GM18867 (cell line): Measurements from ENCODE around the gene ATP13A3.

Experiments used
- ATAC-seq: cut with Tn5 transposase; IDR thresholded peaks from one replicate; pipeline ENCODE4 v1.9.1; 2021; ENCODE audit warnings: mild to moderate bottlenecking, moderate library complexity; ENCODE audit not compliant: unreplicated experiment

Gene ATP13A3

DNA sequence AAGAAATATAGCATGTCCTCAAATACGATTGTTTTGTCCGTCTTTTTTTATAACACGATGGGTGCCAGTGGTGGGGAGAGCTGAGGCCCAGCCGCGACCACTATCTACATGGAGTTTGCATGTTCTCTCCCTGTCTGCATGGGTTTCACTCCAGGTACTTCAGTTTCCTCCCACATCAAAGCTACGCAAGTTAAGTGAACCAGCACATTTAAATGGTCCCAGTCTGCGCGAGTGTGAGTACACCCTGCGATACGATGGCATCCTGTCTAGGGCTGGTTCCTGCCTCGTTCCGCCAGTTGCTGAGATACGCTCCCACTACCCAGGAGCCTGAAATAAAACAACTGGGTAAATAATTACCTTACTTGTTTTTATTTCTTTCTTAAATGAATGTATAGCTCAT is 40.6 kb downstream of the ATP13A3 start:
- ATAC-seq: no peak

DNA sequence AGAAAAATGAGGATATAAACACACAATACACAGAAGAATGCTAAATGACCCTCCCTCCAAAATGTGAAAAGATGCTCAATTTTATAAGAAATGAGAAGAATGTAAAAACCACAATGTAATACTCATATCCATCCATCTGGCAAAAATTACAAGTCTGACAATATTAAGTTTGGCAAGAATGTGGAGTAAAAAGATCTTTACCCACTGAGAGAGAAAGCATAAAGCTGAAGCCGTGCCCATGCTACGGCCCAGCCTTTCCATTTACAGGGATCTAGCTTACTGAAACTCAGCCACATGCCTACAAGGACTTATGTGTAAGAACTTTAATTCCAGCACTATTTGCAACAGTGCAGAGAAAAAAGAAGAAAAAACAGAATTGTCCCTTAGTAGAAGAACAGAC is 42.9 kb downstream of the ATP13A3 start:
- no peak for ATAC-seq

DNA sequence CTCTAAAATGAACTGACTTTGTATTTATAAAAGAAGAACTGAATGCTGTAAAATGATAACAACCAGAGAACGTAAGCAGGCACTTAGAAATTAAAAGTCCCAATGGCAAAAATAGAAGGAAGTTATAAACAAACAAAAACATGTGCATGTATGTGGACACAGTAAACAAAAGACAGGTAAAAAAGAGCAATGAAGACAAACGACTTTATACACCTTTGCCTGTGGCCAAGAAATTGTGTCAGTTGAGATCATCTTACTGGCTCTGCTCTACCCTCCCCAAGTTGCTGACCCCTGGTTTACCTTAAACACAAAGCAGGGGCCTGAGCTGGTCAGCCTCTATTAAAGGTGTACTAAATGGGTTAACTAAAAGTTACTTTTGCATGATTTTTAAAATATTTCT is 46.0 kb downstream of the ATP13A3 start:
- no peak for ATAC-seq

DNA sequence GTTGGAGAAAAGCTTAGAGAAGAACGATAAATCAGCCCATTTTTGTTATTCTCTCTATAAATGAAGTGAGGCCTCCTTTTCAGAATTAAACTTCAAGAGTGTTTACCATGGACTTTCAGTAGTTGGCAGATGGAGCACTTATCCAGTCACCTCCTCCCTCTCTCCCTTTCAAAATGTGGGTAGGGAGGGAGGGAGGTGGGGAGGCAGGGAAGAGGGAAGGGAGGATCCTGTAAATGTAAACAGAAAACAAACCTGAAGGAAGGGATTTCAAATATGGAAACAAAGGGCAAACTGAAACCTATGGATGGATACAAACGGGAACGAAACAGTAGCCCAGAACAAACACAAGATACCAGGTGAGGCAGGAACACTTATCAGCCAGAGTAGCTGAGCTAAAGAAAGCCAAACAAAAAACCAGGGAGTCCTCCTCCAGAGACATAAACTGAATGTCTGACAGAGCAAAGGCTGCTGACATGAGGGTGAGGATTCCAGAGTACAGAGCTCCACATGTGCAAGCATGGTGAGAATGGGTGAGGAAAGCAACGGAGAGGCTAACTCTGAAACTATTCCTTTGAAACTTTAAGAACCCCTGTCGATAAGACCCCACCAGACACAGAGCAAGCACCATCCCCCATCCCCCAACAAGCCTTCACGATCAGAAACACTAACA is 46.8 kb downstream of the ATP13A3 start:
- ATAC-seq: no peak

DNA sequence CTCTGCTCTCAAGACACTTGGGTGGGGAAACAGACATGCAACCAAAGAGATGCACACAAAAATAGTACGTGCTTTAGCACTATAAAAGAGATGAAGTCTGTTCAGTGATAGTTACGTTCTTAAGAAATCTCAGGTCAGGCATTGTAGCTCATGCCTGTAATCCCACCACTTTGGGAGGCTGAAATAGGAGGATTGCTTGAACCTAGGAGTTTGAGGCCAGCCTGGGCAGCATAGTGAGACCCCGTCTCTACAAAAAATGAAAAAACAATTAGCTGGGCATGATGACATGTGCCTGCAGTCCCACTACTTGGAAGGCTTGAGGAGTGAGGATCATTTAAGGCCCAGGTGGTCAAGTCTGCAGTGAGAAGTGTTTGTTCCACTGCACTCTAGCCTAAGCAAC is 52.3 kb downstream of the ATP13A3 start:
- ATAC-seq: no peak

DNA sequence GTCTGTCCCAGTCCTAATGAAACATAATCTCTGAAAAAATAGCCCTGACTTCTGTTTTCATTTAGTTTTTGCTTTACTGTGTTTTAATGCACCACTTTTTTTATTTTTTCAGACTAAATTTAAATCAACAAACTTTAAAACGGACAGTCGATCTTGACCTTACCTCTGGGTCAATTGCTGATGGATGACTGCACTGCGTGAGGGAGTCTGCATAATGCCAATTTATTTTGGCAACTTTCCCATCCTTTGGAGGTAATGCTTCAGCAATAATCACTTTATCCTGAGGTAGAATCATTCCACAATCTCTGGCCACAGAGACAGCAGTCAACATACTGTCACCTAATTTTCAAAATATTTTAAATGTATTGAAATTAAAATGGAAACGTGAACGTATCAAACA is 55.2 kb downstream of the ATP13A3 start:
- no peak for ATAC-seq

DNA sequence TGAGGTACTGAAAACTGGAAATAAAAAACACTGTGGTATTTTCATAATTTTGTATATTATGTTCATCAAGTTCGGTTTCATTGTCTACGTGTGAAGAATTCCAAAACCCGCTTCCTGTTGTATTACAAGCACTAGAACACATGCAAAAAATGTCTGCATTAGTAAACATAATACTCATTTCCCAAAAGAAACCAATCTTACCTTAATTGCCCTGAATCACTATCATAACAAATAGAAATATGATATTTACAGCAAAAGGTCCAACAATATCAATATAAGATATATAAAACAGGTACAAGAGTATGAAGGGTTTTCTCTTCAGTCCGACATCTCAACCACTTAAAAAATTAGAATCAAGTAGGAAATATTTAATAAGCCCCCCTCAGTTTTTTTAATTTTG is 61.4 kb downstream of the ATP13A3 start:
- ATAC-seq: no peak

DNA sequence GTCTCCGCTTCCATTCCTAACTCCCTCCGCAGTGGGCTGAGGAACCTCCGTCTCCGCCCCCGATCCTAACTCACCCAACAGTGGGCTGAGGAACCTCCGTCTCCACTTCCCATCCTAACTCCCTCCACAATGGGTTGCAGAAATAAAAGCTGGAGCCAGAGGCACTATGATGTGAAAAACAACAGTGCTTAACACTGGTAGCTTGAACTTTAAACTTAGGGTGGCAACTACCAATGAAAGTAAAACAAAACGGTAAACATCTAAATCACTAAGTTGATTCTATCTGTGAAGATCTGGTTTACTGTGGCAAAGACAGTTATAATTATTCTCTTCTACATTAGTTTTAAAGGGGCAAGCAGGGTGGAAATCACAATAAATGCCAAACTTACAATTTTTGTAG is 61.8 kb downstream of the ATP13A3 start:
- ATAC-seq: no peak

DNA sequence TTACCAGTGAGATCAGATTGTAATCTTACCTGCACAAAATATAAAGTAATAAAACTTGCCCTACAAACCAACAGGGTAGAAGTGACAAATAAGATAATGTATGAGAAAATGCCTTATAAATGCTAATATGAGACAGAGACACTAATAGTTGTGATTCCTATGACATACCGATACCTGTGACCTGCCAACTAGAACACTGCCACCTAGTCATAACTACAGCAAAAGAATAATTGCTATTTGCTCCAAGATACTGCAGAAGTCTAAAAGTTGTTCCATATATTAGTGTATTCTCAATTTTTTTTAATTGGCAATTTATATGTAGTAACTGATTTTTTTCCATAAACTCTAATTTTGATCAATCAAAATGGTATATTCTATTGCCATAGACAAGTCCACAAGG is 62.4 kb downstream of the ATP13A3 start:
- no peak for ATAC-seq

DNA sequence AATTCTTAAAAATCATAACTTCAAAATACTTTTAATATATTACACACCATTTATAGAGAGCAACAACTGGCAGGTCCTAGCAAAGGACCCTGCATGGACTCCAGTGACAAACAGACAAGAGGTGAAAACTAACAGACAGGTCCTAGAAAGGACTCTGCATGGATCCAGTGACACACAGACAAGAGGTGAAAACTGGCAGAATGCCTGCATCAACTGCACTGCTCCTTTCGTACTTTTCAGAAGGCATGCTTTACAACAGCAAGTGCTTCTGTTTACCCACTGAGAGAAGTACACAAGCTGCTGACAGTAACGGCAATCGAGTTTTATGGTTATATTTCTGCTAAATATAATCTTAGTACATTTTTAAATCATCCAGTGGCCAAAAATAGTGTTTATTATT is 63.5 kb downstream of the ATP13A3 start:
- no peak for ATAC-seq

DNA sequence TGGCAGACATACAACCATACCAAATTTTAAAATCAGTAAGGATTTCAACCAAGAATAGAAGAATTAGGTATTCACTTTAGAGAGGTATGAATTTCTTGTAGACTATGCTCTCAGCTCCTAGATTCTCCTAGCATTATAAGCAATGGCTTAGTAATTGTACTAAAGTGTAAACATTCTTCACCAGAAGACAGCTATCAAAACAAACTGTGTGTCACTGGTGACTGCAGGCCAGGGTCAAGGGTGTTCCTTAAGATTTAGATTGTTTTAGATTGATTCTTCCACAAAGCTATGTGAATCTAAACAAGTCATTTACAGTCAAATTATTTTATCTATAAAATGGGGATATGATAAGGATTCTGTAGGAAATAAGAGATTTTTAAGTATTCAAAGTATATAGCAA is 64.6 kb downstream of the ATP13A3 start:
- ATAC-seq: no peak

DNA sequence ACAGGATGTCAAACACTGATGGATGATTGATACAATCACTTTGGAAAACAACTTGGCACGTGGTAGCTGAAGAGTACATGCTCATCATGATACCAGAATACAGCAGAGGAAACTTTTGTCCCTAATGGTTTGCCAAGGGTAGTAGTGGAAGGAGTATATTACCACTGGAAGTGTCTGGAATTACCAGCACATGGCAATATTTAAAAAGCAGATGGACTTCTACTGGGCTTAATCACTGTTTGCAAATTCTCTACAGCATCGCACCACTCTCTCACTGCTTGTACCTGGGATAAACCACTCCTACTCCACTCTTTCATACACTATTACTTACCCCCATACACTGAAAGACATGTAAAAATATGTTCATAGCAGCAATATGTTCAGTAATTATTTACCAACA is 68.1 kb downstream of the ATP13A3 start:
- ATAC-seq: no peak

DNA sequence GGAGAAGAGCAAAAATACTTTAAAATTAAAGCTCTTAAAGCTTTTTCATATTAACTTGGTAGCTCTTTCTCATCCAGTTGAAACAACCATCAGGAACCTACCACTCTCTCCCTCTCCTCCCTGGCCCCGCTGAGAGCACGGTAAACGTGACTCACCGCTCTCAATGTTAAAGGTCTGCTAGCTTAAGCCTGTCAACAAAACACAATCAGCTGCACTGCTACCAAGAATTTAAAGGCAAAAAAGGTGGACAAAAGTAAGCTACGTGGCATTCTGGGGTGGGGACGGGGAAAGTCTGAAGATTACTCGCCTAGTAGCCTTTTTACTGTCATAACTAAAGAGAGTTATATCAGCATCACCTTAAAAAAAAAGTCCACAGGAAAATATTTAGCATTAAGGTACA is 79.4 kb downstream of the ATP13A3 start:
- no peak for ATAC-seq

DNA sequence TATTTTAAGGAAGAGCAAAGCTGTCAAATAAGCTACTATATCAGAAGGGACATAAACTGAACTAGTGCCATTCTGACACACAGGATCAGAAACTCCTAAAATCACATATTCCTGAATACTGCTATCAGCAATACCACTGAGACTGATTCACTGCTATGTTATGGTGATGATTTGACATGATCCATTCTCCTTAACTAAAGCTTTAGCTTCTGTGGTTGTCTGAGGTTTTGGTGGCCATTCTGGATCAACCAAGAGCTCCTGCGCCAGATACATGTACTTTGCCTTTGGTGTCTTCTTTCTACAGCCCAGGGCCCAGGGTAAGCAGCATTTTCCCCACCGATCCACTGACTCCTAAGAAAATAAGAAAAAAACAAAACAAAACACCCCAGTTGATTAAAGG is 81.0 kb downstream of the ATP13A3 start:
- ATAC-seq: no peak

DNA sequence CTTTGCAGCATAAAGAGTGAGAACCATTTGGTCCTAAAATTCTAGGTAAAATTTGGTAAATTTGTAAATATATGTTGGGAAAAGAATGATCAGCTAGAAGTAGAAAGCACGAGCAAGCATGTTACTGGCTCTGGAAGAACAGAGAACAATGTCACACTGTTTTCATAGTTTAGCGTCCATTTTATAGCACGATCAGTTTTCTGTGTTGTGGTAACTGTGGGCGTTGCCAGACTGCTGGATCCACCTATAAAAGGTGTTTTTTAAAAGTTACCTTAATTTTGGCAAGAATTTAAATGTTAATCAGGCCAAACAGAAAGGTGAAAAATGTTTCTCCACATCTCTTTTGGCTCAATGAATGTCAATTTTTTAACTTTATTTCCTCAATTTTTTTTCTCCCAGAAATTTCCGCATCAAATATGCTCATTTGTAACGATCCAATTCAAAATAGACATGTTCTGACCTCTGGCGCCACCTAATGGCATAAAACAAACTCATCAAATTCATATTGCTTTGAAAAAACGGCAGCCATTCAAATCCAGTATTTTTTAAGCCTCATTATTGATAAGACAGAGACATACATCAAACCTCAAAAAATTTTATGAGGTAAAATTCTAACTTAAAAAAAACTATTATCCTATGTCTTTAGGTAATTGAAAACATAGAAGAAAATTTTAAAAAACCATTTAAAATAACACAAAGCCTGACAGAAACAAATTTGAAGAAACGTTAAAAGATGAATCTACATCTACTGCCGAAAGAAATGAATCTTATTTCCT is 82.2 kb downstream of the ATP13A3 start:
- ATAC-seq: no peak

DNA sequence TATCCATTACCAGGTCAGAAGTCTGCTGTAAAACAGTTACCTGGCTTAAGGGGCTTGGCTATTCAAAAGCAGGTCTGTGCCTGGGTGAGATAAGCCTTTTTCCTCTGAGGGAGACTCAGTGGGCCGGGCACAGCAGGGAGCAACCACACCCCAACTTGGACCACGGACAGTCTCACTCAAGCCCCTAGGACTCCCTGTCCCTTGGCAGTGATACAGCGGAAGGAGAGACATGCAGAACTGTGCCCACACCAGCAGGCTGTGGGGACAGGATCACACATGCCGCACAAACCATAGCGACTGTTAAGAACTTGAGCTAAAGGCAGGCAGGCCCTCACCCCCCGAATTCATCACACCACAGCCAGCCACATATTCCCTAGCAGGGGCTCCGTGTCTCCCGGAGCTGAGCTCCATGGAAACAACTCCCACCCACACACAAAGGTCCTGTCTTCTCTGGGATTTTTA is 84.9 kb downstream of the ATP13A3 start:
- no peak for ATAC-seq

DNA sequence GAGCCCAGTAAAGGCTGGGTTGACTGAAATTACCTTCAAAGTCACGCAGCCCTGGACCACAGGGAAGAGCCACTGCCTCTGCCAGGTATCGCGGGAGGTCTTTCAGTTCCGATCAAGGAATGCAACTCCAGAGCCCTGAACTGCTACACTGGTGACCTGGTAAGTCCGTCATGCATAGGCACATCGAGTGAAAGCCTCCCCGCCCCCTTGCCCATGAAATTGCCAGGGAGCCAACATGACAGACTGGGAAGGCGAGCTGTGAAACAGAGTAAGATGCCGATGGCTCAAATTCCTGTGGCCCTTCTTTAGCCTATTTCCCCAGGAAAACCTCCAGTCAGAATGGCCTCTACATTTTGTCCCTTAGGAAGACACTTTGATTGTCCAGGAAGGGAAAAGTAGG is 85.5 kb downstream of the ATP13A3 start:
- ATAC-seq: no peak

DNA sequence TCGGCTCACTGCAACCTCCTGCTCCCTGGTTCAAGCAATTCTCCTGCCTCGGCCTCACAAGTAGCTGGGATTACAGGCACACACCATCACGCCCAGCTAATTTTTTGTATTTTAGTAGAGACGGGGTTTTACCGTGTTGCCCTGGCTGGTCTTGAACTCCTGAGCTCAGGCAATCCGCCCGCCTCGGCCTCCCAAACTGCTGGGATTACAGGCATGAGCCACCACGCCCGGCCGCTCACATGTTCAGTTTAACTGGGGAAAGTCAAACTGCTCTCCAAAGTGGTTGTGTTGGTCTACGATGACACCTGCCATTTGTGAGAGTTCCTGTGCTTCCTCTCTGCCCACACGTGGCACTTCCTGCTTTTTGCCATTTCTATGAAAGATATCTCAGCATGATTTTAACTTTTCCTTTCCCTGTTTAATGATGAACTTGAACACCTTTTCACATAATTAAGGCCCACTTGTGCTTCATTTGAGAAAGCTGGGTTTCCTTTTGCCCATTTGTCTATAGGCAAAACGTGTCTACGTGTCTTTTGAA is 86.9 kb downstream of the ATP13A3 start:
- ATAC-seq: no peak

DNA sequence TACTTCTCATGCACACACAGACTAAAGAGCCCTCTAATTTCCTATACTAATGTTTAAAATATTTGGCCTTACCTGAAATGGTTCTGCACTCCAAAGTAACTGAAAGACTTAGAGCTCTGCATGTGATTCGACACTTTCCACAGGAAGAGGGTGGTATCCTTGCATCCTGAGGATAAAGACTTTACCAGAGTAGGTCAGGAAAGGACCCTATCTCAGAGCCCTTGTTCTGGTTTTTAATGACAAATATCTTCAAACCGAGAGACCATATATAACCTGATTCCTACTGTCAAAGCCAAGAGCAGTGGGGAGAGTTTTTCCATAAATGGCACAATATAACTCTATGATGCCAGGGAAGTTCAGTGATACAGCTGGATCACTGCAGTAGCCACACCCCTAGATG is 87.6 kb downstream of the ATP13A3 start, which contains the start of gene GP5:
Gene GP5, minus strand, starts transcription at position 101 of the 400 bp plus-strand sequence. CDS start 984 bp downstream, outside the sequence.
- no peak for ATAC-seq

DNA sequence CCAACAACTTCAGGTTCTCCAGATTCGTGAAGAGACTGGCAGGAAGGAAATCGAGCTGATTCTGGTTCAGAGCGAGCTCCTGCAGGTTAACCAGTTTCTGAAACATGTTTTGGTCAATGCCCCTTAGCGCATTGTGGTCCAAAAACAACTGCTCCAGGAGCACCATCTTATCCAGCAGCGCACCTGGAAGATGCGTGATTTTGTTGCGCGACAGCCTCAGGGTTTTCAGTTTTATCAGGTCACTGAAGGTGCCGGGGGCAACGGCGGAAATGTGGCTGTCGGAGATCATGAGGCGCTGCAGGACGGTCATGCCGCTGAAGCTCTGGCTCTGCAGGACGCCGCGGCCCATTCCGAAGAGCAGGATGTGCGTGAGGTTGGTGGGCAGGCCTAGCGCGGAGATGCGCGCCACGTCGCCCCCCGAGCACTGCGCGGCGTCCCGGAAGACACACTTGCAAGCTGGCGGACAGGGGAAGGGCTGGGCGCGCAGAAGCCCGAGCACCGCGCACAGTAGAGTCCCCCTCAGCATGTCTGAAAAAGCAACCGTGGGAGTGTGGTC is 89.0 kb downstream of the ATP13A3 start:
- ATAC-seq: no peak

DNA sequence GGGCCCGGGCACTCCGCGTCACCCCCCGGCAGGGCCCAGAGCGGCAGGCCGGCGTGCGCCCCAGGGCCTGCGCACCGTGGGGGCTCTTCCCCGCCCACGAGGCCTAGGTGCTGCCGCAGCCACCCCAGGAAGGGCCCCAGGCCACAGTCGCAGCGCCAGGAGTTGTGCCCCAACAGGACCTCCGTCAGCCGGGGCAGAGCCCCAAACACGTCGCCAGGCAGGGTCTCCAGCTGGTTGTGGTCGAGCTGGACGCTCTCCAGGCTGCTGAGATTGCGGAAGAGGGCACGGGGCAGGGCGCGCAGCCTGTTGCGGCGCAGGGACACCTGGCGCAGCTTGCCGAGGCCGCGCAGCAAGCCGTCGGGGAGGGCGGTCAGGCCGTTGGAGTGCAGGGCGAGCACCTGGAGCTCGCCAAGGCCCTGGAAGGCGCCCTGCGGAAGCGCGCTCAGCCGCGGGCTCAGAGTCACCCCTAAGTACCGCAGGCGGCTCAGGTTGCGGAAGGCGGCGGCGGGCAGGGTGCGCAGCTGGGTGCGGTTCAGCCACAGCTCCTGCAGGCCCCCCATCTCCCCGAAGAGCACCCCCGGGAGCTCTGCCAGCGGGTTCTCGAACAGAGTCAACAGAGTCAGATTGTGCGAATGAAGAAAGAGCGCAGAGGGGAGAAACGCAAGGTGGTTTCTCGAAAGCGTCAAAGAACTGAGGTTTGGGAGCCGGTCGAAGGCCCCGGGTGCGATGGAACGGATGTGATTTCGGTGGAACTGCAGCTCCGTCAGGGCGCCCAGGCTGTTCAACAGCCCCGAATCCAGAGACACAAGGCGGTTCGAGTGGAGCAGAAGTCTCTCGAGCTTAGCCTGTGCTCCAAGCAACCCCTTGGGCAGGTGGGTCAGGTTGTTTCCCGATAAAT is 89.7 kb downstream of the ATP13A3 start:
- no peak for ATAC-seq
